HEK293T (cell line): ENCODE measurements around the gene CRHR2.

Source experiments
- BHLHE40 ChIP-seq: fragments of 450-650 bp; IDR thresholded peaks from 2 replicates; pipeline ENCODE4 v1.6.1; 2016; ENCODE audit warnings: mild to moderate bottlenecking, moderate library complexity, borderline replicate concordance
- CTBP1 ChIP-seq: fragments of 450-650 bp; IDR thresholded peaks from 2 replicates; pipeline ENCODE4 v1.6.1; 2016; ENCODE audit warnings: borderline replicate concordance
- ELF4 ChIP-seq: fragments of 450-650 bp; IDR thresholded peaks from 2 replicates; pipeline ENCODE4 v1.6.1; 2017; ENCODE audit warnings: antibody characterized with exemption
- FOXA1 ChIP-seq: fragments of 450-650 bp; IDR thresholded peaks from 2 replicates; pipeline ENCODE4 v1.6.1; 2016; ENCODE audit warnings: mild to moderate bottlenecking
- FOXK2 ChIP-seq: fragments of 450-650 bp; IDR thresholded peaks from 2 replicates; pipeline ENCODE4 v1.6.1; 2016; ENCODE audit warnings: mild to moderate bottlenecking
- FOXM1 ChIP-seq: fragments of 450-650 bp; IDR thresholded peaks from 2 replicates; pipeline ENCODE4 v1.6.1; 2017; ENCODE audit warnings: mild to moderate bottlenecking, borderline replicate concordance
- NFRKB ChIP-seq: fragments of 450-650 bp; IDR thresholded peaks from 2 replicates; pipeline ENCODE4 v1.6.1; 2016; ENCODE audit warnings: mild to moderate bottlenecking, moderate library complexity
- SP1 ChIP-seq: fragments of 450-650 bp; IDR thresholded peaks from 2 replicates; pipeline ENCODE4 v1.6.1; 2017
- SUZ12 ChIP-seq: fragments of 450-650 bp; IDR thresholded peaks from 2 replicates; pipeline ENCODE4 v1.6.1; 2016; ENCODE audit warnings: mild to moderate bottlenecking
- TARDBP ChIP-seq: fragments of 450-650 bp; IDR thresholded peaks from 2 replicates; pipeline ENCODE4 v1.6.1; 2016

GRCh38 chr7:30728591-30729100, 46.4 kb upstream of the CRHR2 start:
- TF ChIP-seq SUZ12, result no peak
- TF ChIP-seq FOXA1, result no peak
- TF ChIP-seq BHLHE40, result no peak
- no peak for TF ChIP-seq SP1
- TF ChIP-seq NFRKB, result no peak
- no peak for TF ChIP-seq CTBP1
- TF ChIP-seq TARDBP, result no peak
- TF ChIP-seq FOXM1, result no peak
- no peak for TF ChIP-seq ELF4
- TF ChIP-seq FOXK2, result no peak
